ENCODE measurements around the gene PLK2.
A peak's percentile ranks its signal among the peaks of the same experiment; 100 is the strongest.

Gene PLK2

GRCh38 chr5:58462623-58463230 is 2.8 kb upstream of the PLK2 start (continued):
- TF ChIP-seq CTCF (tag by site-specific recombination; IDR thresholded peaks at IDR 0.05) = peak; percentile 8; the same call in 1 of the 2 replicates

- Histone ChIP-seq H3K4me1 (ENCODE audit: control insufficient read depth, insufficient read depth, low read length) (no peaks in the 10 kb centered on the region), H3K4me3 (ENCODE audit: low read depth, low read length) (no peak overlapping the region), H3K27ac (ENCODE audit: extremely low read depth, low read depth, low read length) (no peak overlapping the region), H3K9me3 (ENCODE audit: control insufficient read depth, insufficient read depth, low read depth, low read length) (no peaks in the 10 kb centered on the region), H3K36me3 (ENCODE audit: control insufficient read depth in 2 of 2, insufficient read depth in 1 of 2, low read length in 2 of 2) (peaks cover 0 to 14% of the 10 kb centered on the region in 2 experiments; a peak in 1 of 3 replicates)
- POLR2A ChIA-PET = no interaction called here
- CTCF ChIA-PET = interaction anchor here (0.6 to 5.9 kb wide), 17 partner anchors 41 to 1178 kb away, joined by 3 to 68 read pairs (median 4); no protein-coding TSS in a partner anchor
- TF ChIP-seq PRDM1 (tag by site-specific recombination; IDR thresholded peaks at IDR 0.05) (peak; percentile 93), ZNF335 (tag by site-specific recombination; conservative IDR thresholded peaks at IDR 0.05) (no peak), PRDM6 (tag by site-specific recombination; IDR thresholded peaks at IDR 0.05) (no peak), ZNF639 (tag by site-specific recombination; IDR thresholded peaks at IDR 0.05) (no peak), ZSCAN4 (tag by site-specific recombination; IDR thresholded peaks at IDR 0.05) (no peak), MZF1 (tag by site-specific recombination; IDR thresholded peaks at IDR 0.05; ENCODE audit: borderline replicate concordance) (no peak)
Observed at GRCh38 chr5:58462154-58462553, 2.3 kb upstream of the PLK2 start.

GRCh38 chr5:58460732-58461286 is 923 bp upstream of the PLK2 start:
- Histone ChIP-seq H3K9me3 (ENCODE audit: control insufficient read depth, insufficient read depth, low read depth, low read length) (no peaks in the 10 kb centered on the region), H3K4me3 (ENCODE audit: low read depth, low read length) (peak overlapping the region; percentile 98), H3K4me1 (ENCODE audit: control insufficient read depth, insufficient read depth, low read length) (no peaks in the 10 kb centered on the region), H3K27ac (ENCODE audit: extremely low read depth, low read depth, low read length) (peak overlapping the region; percentile 98), H3K36me3 (ENCODE audit: control insufficient read depth in 2 of 2, insufficient read depth in 1 of 2, low read length in 2 of 2) (peaks cover 7 to 28% of the 10 kb centered on the region in 2 experiments; a peak in 2 of 3 replicates)
- ChIA-PET CTCF (interaction anchor here (0.5 to 5.9 kb wide), 38 partner anchors 15 to 1167 kb away, joined by 3 to 68 read pairs (median 4); no protein-coding TSS in a partner anchor), POLR2A (interaction anchor here (0.6 to 2.6 kb wide), 24 partner anchors 11 to 1163 kb away, joined by 3 to 18 read pairs (median 4); partner anchors contain the start of gene ACTBL2)
- TF ChIP-seq ZNF660 (tag by site-specific recombination; IDR thresholded peaks at IDR 0.05) = peak; percentile 20; the same call in 1 of the 2 replicates
- TF ChIP-seq TRIM28 (IDR thresholded peaks at IDR 0.05; ENCODE audit: borderline replicate concordance, low read length) = peak; percentile 79
- TF ChIP-seq ZNF10 (tag by site-specific recombination; IDR thresholded peaks at IDR 0.05) = peak; percentile 11; the same call in 1 of the 2 replicates
- TF ChIP-seq KLF17 (tag by site-specific recombination; IDR thresholded peaks at IDR 0.05) = peak; percentile 14; the same call in 1 of the 2 replicates
- TF ChIP-seq SETDB1 (IDR thresholded peaks at IDR 0.05; ENCODE audit: insufficient read length, low read length) = peak; percentile 88
- no peak for TF ChIP-seq ZBTB7A (tag by site-specific recombination; IDR thresholded peaks at IDR 0.05; ENCODE audit: low read depth)
- TF ChIP-seq ZNF362 (tag by site-specific recombination; IDR thresholded peaks at IDR 0.05) = no peak
- peak; percentile 7; the same call in 1 of the 2 replicates for TF ChIP-seq ZNF121 (tag by site-specific recombination; IDR thresholded peaks at IDR 0.05)
- no peak; the same call in 1 of the 2 replicates for TF ChIP-seq ZNF664 (tag by site-specific recombination; IDR thresholded peaks at IDR 0.05)
- TF ChIP-seq ZNF692 (tag by site-specific recombination; IDR thresholded peaks at IDR 0.05) = 0 out of 2 replicates have a peak, but pooled peaks have one; percentile 8
- no peak for TF ChIP-seq SP7 (tag by site-specific recombination; IDR thresholded peaks at IDR 0.05)

Measured in HEK293 (cell line).